Measurements from ENCODE around the gene TARBP1. TPM values are rescaled to one million over a fixed set of nuclear protein-coding genes. Genes with fewer than 3 reads are reported as not detected.

Gene TARBP1
- total RNA-seq, 1 donor from 2014 or later = 17.8 TPM

DNA sequence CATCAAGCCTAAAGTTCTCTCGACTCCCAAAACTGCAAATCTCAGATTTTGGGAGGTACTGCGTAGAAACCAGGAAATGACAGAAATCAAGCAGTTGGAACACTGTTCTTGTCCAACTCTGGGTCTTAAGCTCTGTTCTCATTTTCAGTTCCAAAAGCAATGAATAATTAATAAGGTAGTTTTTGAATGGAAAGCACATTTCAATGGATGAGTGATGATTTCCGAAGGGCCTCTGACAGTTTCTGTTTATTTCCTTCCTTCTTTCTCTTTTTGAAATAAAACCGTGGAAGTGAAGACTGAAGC is 20.9 kb upstream of the TARBP1 start:
- no peaks in the 10 kb centered on the region for H3K27me3 ChIP-seq (ENCODE audit: insufficient read depth, low read length)
- peaks cover 29% of the 10 kb centered on the region for H3K4me1 Mint-ChIP-seq (ENCODE audit: low read depth, unreplicated experiment)
- no peaks in the 10 kb centered on the region for H3K36me3 Mint-ChIP-seq (ENCODE audit: low read depth, unreplicated experiment)
- H3K9ac ChIP-seq (ENCODE audit: low read length) = peak overlapping the region; percentile 85
- H3K4me3 Mint-ChIP-seq (ENCODE audit: unreplicated experiment) = no peak overlapping the region
- H3K9me3 ChIP-seq (ENCODE audit: insufficient read depth, low read depth, low read length) = no peaks in the 10 kb centered on the region
- H3K27ac Mint-ChIP-seq (ENCODE audit: unreplicated experiment) = peak overlapping the region; percentile 90
- H3K4me3 ChIP-seq (ENCODE audit: insufficient read depth, low read depth, low read length) = peak overlapping the region; percentile 19
- peak overlapping the region; percentile 58 for H2AFZ ChIP-seq (ENCODE audit: low read depth, low read length)
- peaks cover 1% of the 10 kb centered on the region for H3K27me3 Mint-ChIP-seq (ENCODE audit: low read depth, unreplicated experiment)
- peak overlapping the region; percentile 91 for H3K27ac ChIP-seq (ENCODE audit: low read depth, low read length)
- no peaks in the 10 kb centered on the region for H3K79me2 ChIP-seq (ENCODE audit: insufficient read depth, low read length)
- H3K36me3 ChIP-seq (ENCODE audit: insufficient read depth, low read length) = no peaks in the 10 kb centered on the region
- FAIRE-seq = no peak
- peaks cover 3% of the 10 kb centered on the region for H3K9me3 Mint-ChIP-seq (ENCODE audit: unreplicated experiment)
- H3K4me1 ChIP-seq (ENCODE audit: insufficient read depth, low read length) = peaks cover 33% of the 10 kb centered on the region
- TF ChIP-seq, protein P1, sequence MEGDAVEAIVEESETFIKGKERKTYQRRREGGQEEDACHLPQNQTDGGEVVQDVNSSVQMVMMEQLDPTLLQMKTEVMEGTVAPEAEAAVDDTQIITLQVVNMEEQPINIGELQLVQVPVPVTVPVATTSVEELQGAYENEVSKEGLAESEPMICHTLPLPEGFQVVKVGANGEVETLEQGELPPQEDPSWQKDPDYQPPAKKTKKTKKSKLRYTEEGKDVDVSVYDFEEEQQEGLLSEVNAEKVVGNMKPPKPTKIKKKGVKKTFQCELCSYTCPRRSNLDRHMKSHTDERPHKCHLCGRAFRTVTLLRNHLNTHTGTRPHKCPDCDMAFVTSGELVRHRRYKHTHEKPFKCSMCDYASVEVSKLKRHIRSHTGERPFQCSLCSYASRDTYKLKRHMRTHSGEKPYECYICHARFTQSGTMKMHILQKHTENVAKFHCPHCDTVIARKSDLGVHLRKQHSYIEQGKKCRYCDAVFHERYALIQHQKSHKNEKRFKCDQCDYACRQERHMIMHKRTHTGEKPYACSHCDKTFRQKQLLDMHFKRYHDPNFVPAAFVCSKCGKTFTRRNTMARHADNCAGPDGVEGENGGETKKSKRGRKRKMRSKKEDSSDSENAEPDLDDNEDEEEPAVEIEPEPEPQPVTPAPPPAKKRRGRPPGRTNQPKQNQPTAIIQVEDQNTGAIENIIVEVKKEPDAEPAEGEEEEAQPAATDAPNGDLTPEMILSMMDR (IDR thresholded peaks at IDR 0.05; ENCODE audit: insufficient read depth, low read depth, low read length) = no peak
- no peak for TF ChIP-seq EZH2 (IDR thresholded peaks at IDR 0.05; ENCODE audit: insufficient read depth, low read length)
- DNase-seq (ENCODE audit: low read depth) = no peak
- no peaks in the 10 kb centered on the region for H4K20me1 ChIP-seq (ENCODE audit: insufficient read depth, low read length)
- H3K4me2 ChIP-seq (ENCODE audit: low read length) = peak overlapping the region; percentile 80

- TF ChIP-seq, protein P1 (IDR thresholded peaks at IDR 0.05; ENCODE audit: insufficient read depth, low read depth, low read length) = peak; percentile 85
- no peak for TF ChIP-seq EZH2 (IDR thresholded peaks at IDR 0.05; ENCODE audit: insufficient read depth, low read length)
- Histone ChIP-seq H3K27ac (ENCODE audit: low read depth, low read length) (peak overlapping the region; percentile 91), H2AFZ (ENCODE audit: low read depth, low read length) (peak overlapping the region; percentile 69), H3K9me3 (ENCODE audit: insufficient read depth, low read depth, low read length) (no peaks in the 10 kb centered on the region), H3K4me2 (ENCODE audit: low read length) (peak overlapping the region; percentile 80), H3K27me3 (ENCODE audit: insufficient read depth, low read length) (no peaks in the 10 kb centered on the region), H3K4me1 (ENCODE audit: insufficient read depth, low read length) (peaks cover 38% of the 10 kb centered on the region), H3K9ac (ENCODE audit: low read length) (peak overlapping the region; percentile 85), H4K20me1 (ENCODE audit: insufficient read depth, low read length) (no peaks in the 10 kb centered on the region), H3K4me3 (ENCODE audit: insufficient read depth, low read depth, low read length) (peak overlapping the region; percentile 19), H3K79me2 (ENCODE audit: insufficient read depth, low read length) (no peaks in the 10 kb centered on the region), H3K36me3 (ENCODE audit: insufficient read depth, low read length) (no peaks in the 10 kb centered on the region)
- H3K36me3 Mint-ChIP-seq (ENCODE audit: low read depth, unreplicated experiment) = no peaks in the 10 kb centered on the region
- peak; percentile 85 for DNase-seq (ENCODE audit: low read depth)
- H3K9me3 Mint-ChIP-seq (ENCODE audit: unreplicated experiment) = no peaks in the 10 kb centered on the region
- peak overlapping the region; percentile 90 for H3K27ac Mint-ChIP-seq (ENCODE audit: unreplicated experiment)
- peak; percentile 26 for FAIRE-seq
- no peak overlapping the region for H3K4me3 Mint-ChIP-seq (ENCODE audit: unreplicated experiment)
- H3K4me1 Mint-ChIP-seq (ENCODE audit: low read depth, unreplicated experiment) = peaks cover 35% of the 10 kb centered on the region
- H3K27me3 Mint-ChIP-seq (ENCODE audit: low read depth, unreplicated experiment) = no peaks in the 10 kb centered on the region
Observed at GRCh38 chr1:234499119-234499942, 20.4 kb upstream of the TARBP1 start.
